Osteocyte (in vitro differentiated cells): ENCODE measurements around the gene TTC4. TPM values are rescaled to one million over a fixed set of nuclear protein-coding genes. Genes with fewer than 3 reads are reported as not detected.

Source experiments
- DNase-seq: peaks from one replicate; pipeline ENCODE4 v3.0.0; 2021; ENCODE audit warnings: mixed read lengths; ENCODE audit not compliant: unreplicated experiment; ENCODE audit errors: extremely low spot score
- H3K27ac Mint-ChIP-seq: one replicate; pipeline ENCODE4 v1.8.0; 2021; ENCODE audit warnings: mild to moderate bottlenecking, mixed read lengths; ENCODE audit not compliant: unreplicated experiment
- H3K27me3 Mint-ChIP-seq: one replicate; pipeline ENCODE4 v1.8.0; 2021; ENCODE audit warnings: mixed read lengths; ENCODE audit not compliant: unreplicated experiment
- H3K36me3 Mint-ChIP-seq: one replicate; pipeline ENCODE4 v1.8.0; 2021; ENCODE audit warnings: mixed read lengths; ENCODE audit not compliant: unreplicated experiment
- H3K4me1 Mint-ChIP-seq: one replicate; pipeline ENCODE4 v1.8.0; 2021; ENCODE audit warnings: mixed read lengths; ENCODE audit not compliant: unreplicated experiment
- H3K4me3 Mint-ChIP-seq: one replicate; pipeline ENCODE4 v1.8.0; 2021; ENCODE audit warnings: mild to moderate bottlenecking, moderate library complexity, mixed read lengths; ENCODE audit not compliant: unreplicated experiment
- H3K9me3 Mint-ChIP-seq: one replicate; pipeline ENCODE4 v1.8.0; 2021; ENCODE audit warnings: mixed read lengths; ENCODE audit not compliant: unreplicated experiment
- total RNA-seq: library from RNA; stranded (reverse); gene quantifications from 2 replicates; pipeline ENCODE4 v1.2.1, GENCODE V29; 2021
- TF ChIP-seq, protein P1 (sequence below): fragments of 200-600 bp; sonication (generic); IDR thresholded peaks from 2 replicates; pipeline ENCODE4 v1.5.0; 2021; ENCODE audit warnings: antibody characterized with exemption, mild to moderate bottlenecking, moderate library complexity

Gene TTC4
- total RNA-seq, 1 donor from 2014 or later = 14.4 TPM

DNA sequence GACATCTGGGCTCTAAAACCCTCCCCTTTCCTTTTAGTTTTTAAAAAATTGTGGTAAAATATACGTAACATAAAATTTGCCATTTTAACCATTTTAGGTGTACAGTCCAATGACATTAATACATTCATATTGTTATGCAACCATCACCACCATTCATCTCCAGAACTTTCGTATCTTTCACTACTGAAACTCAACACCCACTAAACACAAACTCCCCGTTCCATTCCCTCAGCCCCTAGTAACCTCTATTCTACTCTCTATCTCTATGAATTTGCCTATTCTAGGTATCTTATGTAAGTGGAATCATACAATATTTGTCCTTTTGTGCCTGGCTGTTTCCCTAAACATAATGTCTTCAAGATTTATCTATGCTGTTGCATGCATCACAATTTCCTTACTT, 19.4 kb upstream of the TTC4 start:
- H3K4me1 Mint-ChIP-seq = no peaks in the 10 kb centered on the region
- no peak overlapping the region for H3K4me3 Mint-ChIP-seq
- no peak overlapping the region for H3K27ac Mint-ChIP-seq
- no peaks in the 10 kb centered on the region for H3K36me3 Mint-ChIP-seq
- TF ChIP-seq, protein P1, sequence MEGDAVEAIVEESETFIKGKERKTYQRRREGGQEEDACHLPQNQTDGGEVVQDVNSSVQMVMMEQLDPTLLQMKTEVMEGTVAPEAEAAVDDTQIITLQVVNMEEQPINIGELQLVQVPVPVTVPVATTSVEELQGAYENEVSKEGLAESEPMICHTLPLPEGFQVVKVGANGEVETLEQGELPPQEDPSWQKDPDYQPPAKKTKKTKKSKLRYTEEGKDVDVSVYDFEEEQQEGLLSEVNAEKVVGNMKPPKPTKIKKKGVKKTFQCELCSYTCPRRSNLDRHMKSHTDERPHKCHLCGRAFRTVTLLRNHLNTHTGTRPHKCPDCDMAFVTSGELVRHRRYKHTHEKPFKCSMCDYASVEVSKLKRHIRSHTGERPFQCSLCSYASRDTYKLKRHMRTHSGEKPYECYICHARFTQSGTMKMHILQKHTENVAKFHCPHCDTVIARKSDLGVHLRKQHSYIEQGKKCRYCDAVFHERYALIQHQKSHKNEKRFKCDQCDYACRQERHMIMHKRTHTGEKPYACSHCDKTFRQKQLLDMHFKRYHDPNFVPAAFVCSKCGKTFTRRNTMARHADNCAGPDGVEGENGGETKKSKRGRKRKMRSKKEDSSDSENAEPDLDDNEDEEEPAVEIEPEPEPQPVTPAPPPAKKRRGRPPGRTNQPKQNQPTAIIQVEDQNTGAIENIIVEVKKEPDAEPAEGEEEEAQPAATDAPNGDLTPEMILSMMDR = no peak
- H3K9me3 Mint-ChIP-seq = no peaks in the 10 kb centered on the region
- H3K27me3 Mint-ChIP-seq = peaks cover 28% of the 10 kb centered on the region
- no peak for DNase-seq

DNA sequence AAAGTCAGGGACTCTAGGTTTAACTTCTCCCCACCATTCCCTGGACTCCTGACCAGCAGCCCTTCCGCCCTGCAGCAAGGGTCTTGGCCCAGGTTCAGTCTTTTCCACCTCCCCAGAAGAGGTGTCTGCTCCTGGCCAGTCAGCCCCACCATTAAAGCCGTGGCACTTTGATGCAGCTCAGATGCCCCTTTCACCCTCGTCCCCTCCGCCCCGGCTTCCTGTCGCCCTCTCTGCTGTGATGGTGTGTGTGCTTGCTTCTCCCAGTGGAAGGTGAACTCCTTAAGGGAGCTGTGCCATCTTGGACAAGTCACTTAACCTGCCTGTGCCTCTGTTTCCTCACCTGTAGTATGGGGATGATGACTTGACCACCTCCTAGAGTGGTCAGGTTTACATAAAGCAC, 17.8 kb upstream of the TTC4 start:
- H3K9me3 Mint-ChIP-seq = no peaks in the 10 kb centered on the region
- no peaks in the 10 kb centered on the region for H3K36me3 Mint-ChIP-seq
- H3K27me3 Mint-ChIP-seq = peaks cover 31% of the 10 kb centered on the region
- no peak for DNase-seq
- no peak overlapping the region for H3K4me3 Mint-ChIP-seq
- H3K4me1 Mint-ChIP-seq = no peaks in the 10 kb centered on the region
- TF ChIP-seq, protein P1 = no peak
- no peak overlapping the region for H3K27ac Mint-ChIP-seq

DNA sequence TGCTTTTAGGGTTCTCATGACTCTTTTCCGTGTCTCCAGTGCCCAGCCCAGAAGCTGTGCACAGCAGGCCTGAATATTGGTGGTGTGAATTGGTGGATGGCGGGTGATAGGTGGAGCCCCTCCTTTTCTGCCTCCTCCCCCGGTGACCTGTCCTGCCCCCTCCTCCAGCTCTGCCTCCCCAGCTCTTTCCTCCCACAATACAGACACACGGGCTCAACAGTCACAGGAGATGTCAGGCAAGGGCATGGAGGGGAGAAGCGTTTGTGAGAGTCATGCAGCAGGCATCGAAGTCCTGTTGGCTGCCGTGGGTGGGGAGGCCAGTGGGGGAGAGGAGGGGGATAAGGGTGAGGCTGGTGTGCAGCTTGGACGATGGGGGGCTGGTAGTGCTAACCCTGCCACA, 17.3 kb upstream of the TTC4 start:
- TF ChIP-seq, protein P1 = no peak
- DNase-seq = no peak
- Mint-ChIP-seq H3K4me3 (no peak overlapping the region), H3K27me3 (peaks cover 35% of the 10 kb centered on the region), H3K9me3 (no peaks in the 10 kb centered on the region), H3K27ac (no peak overlapping the region), H3K36me3 (no peaks in the 10 kb centered on the region), H3K4me1 (no peaks in the 10 kb centered on the region)

DNA sequence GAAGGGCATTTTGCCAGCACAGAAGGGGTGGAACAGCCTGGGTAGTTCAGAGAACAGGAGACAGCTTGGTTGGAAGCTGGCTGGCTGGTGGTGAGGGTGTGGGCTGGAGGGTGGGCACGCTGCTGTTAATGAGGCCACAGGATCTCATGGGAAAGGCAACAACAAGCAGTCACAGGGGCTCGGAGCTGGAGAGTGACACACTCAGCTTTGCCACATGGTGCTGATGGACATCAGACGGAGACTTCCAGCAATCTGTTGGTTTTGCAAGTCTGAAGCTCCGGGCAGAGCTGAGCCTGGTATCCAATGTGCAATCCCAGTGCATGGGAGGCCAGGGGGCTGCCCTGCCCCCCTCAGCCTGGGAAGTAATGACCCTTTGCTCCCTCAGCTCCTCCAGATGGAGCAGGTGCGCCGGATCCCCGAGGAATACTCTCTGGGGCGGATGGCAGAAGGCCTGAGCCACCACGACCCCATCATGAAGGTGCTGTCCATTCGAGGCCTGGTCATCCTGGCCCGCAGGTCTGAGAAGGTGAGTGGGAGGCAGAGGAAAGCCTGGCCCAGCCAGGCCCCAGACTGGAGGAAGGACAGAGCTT, 15.6 kb upstream of the TTC4 start:
- peaks cover 37% of the 10 kb centered on the region for H3K27me3 Mint-ChIP-seq
- no peak for DNase-seq
- H3K36me3 Mint-ChIP-seq = no peaks in the 10 kb centered on the region
- no peaks in the 10 kb centered on the region for H3K4me1 Mint-ChIP-seq
- TF ChIP-seq, protein P1 = no peak
- no peak overlapping the region for H3K27ac Mint-ChIP-seq
- H3K4me3 Mint-ChIP-seq = no peak overlapping the region
- no peaks in the 10 kb centered on the region for H3K9me3 Mint-ChIP-seq

DNA sequence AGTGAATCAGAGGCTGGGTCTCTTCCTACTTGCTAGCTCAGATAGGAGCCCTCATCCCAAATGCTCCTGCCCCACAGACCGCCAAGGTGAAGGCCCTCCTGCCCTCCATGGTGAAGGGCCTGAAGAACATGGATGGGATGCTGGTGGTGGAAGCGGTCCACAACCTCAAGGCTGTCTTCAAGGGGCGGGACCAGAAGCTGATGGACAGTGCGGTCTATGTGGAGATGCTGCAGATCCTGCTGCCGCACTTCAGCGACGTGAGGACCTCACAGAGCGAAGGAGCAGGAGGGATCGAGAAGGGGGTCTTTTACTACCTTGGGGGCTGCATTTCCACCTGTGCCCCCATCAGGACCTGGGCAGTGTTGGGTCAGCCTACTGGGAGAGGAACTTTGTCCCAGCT, 14.6 kb upstream of the TTC4 start:
- TF ChIP-seq, protein P1 = no peak

More for the DNA sequence above, 14.6 kb upstream of the TTC4 start:
- no peaks in the 10 kb centered on the region for H3K4me1 Mint-ChIP-seq
- no peak for DNase-seq
- H3K4me3 Mint-ChIP-seq = no peak overlapping the region
- H3K36me3 Mint-ChIP-seq = no peaks in the 10 kb centered on the region
- H3K27me3 Mint-ChIP-seq = peaks cover 43% of the 10 kb centered on the region
- H3K27ac Mint-ChIP-seq = no peak overlapping the region
- no peaks in the 10 kb centered on the region for H3K9me3 Mint-ChIP-seq
